Fibroblast of lung (primary cell): ENCODE results near the gene LPIN1. TPM values are rescaled to one million over a fixed set of nuclear protein-coding genes. Genes with fewer than 3 reads are reported as not detected.

Experiments used
- DNase-seq, 2 donors: peaks; one replicate each; pipeline versions ENCODE4 v3.0.0 to v3.0.0-alpha.2; 2010; ENCODE audit warnings: low read depth in 2 of 2
- H2AFZ ChIP-seq: 2 replicates; pipeline ENCODE4 v1.5.1; 2012; ENCODE audit warnings: low read length, control low read depth, inconsistent platforms
- H3K27ac ChIP-seq: 2 replicates; pipeline ENCODE4 v1.5.1; 2011; ENCODE audit warnings: low read length, control low read depth; ENCODE audit not compliant: insufficient read depth
- H3K27me3 ChIP-seq: 2 replicates; pipeline ENCODE4 v1.5.1; 2011; ENCODE audit warnings: mild to moderate bottlenecking, low read length; ENCODE audit not compliant: control insufficient read depth, insufficient read depth
- H3K36me3 ChIP-seq: 2 replicates; pipeline ENCODE4 v1.5.1; 2011; ENCODE audit warnings: low read length; ENCODE audit not compliant: control insufficient read depth, insufficient read depth
- H3K4me1 ChIP-seq: 2 replicates; pipeline ENCODE4 v1.5.1; 2011; ENCODE audit warnings: low read length; ENCODE audit not compliant: control insufficient read depth, insufficient read depth; ENCODE audit errors: extremely low read depth
- H3K4me2 ChIP-seq: 2 replicates; pipeline ENCODE4 v1.5.1; 2011; ENCODE audit warnings: low read length, control low read depth; ENCODE audit not compliant: insufficient read depth; ENCODE audit errors: extremely low read depth
- H3K4me3 ChIP-seq, 4 experiments: fragments of 200-600 bp in 1 of 4; sonication (generic) in 1 of 4; replicated peaks in 1 of 4; 2 replicates each; pipeline ENCODE4 v1.5.1; 2011 to 2016; ENCODE audit warnings: low read length in 4 of 4, low read depth in 3 of 4, mild to moderate bottlenecking in 3 of 4, control low read depth in 2 of 4, inconsistent platforms in 1 of 4, mixed read lengths in 1 of 4; ENCODE audit not compliant: insufficient read depth in 1 of 4; ENCODE audit errors: control extremely low read depth in 1 of 4
- H3K79me2 ChIP-seq: 2 replicates; pipeline ENCODE4 v1.5.1; 2012; ENCODE audit warnings: mild to moderate bottlenecking, low read length, inconsistent platforms; ENCODE audit not compliant: control insufficient read depth, insufficient read depth
- H3K9ac ChIP-seq: 2 replicates; pipeline ENCODE4 v1.5.1; 2011; ENCODE audit warnings: mild to moderate bottlenecking, low read length, control low read depth; ENCODE audit not compliant: insufficient read depth
- H3K9me3 ChIP-seq: 2 replicates; pipeline ENCODE4 v1.5.1; 2012; ENCODE audit warnings: low read depth, low read length; ENCODE audit not compliant: control insufficient read depth, insufficient read depth
- H4K20me1 ChIP-seq: 2 replicates; pipeline ENCODE4 v1.5.1; 2011; ENCODE audit warnings: low read length; ENCODE audit not compliant: control insufficient read depth, insufficient read depth; ENCODE audit errors: extremely low read depth
- EZH2 ChIP-seq: IDR thresholded peaks from 2 replicates; pipeline ENCODE4 v1.5.1; 2012; ENCODE audit warnings: low read length, control low read depth, mild to moderate bottlenecking; ENCODE audit errors: missing control alignments
- polyA plus RNA-seq, 2 donors: library from polyadenylated mRNA; depleted of rRNA in 1 of 2; stranded (reverse) in 1 of 2; unstranded in 1 of 2; fragments of >200 nt; gene quantifications; 2 replicates each; pipeline ENCODE4 v1.2.1, GENCODE V29; 2011 to 2012; ENCODE audit warnings: missing spikeins in 1 of 2
- total RNA-seq: library from RNA; depleted of rRNA; stranded (reverse); fragments of >200 nt; gene quantifications from 2 replicates; pipeline ENCODE4 v1.2.1, GENCODE V29; 2014
- TF ChIP-seq, protein P1 (sequence below), 2 donors: IDR thresholded peaks in 1 of 2; conservative IDR thresholded peaks in 1 of 2; 1 replicate in 1 of 2; 2 replicates in 1 of 2; pipeline ENCODE4 v1.5.1; 2011 to 2012; ENCODE audit warnings: low read length in 2 of 2, control low read depth in 1 of 2, inconsistent platforms in 1 of 2, low read depth in 1 of 2, mild to moderate bottlenecking in 1 of 2

LPIN1 gene
- total and polyA plus RNA-seq, 2 donors (not counting 1 experiment from before 2014, with no cell fraction given): 87.8 to 205 TPM

- Histone ChIP-seq H3K79me2 (no peaks in the 10 kb centered on the region), H3K4me2 (no peak overlapping the region), H3K9me3 (no peaks in the 10 kb centered on the region), H3K36me3 (peaks cover 43% of the 10 kb centered on the region), H3K4me1 (no peaks in the 10 kb centered on the region), H2AFZ (no peak overlapping the region), H4K20me1 (no peaks in the 10 kb centered on the region), H3K27me3 (no peaks in the 10 kb centered on the region), H3K4me3 (no peak overlapping the region), H3K27ac (no peak overlapping the region), H3K9ac (no peak overlapping the region)
- TF ChIP-seq, protein P1, sequence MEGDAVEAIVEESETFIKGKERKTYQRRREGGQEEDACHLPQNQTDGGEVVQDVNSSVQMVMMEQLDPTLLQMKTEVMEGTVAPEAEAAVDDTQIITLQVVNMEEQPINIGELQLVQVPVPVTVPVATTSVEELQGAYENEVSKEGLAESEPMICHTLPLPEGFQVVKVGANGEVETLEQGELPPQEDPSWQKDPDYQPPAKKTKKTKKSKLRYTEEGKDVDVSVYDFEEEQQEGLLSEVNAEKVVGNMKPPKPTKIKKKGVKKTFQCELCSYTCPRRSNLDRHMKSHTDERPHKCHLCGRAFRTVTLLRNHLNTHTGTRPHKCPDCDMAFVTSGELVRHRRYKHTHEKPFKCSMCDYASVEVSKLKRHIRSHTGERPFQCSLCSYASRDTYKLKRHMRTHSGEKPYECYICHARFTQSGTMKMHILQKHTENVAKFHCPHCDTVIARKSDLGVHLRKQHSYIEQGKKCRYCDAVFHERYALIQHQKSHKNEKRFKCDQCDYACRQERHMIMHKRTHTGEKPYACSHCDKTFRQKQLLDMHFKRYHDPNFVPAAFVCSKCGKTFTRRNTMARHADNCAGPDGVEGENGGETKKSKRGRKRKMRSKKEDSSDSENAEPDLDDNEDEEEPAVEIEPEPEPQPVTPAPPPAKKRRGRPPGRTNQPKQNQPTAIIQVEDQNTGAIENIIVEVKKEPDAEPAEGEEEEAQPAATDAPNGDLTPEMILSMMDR (conservative IDR thresholded peaks at IDR 0.05 in 1 of 2, IDR thresholded peaks at IDR 0.05 in 1 of 2; ENCODE audit: low read depth in 1 of 2, low read length in 2 of 2): no peak
- no peak for TF ChIP-seq EZH2
- no peak for DNase-seq
These were observed 61.6 kb downstream of the LPIN1 start for GRCh38 chr2:11808016-11808400.

- peaks cover 43% of the 10 kb centered on the region for H3K36me3 ChIP-seq
- no peaks in the 10 kb centered on the region for H3K4me1 ChIP-seq
- no peak for TF ChIP-seq EZH2
- TF ChIP-seq, protein P1 (conservative IDR thresholded peaks at IDR 0.05 in 1 of 2, IDR thresholded peaks at IDR 0.05 in 1 of 2; ENCODE audit: low read depth in 1 of 2, low read length in 2 of 2): no peak
- DNase-seq: no peak
- no peak overlapping the region for H3K4me3 ChIP-seq
- no peak overlapping the region for H3K27ac ChIP-seq
- H3K27me3 ChIP-seq: no peaks in the 10 kb centered on the region
- no peaks in the 10 kb centered on the region for H4K20me1 ChIP-seq
- H3K9ac ChIP-seq: no peak overlapping the region
- no peak overlapping the region for H3K4me2 ChIP-seq
- no peaks in the 10 kb centered on the region for H3K9me3 ChIP-seq
- H2AFZ ChIP-seq: no peak overlapping the region
- no peaks in the 10 kb centered on the region for H3K79me2 ChIP-seq
These were observed 63.3 kb downstream of the LPIN1 start for GRCh38 chr2:11809586-11810236.

DNA sequence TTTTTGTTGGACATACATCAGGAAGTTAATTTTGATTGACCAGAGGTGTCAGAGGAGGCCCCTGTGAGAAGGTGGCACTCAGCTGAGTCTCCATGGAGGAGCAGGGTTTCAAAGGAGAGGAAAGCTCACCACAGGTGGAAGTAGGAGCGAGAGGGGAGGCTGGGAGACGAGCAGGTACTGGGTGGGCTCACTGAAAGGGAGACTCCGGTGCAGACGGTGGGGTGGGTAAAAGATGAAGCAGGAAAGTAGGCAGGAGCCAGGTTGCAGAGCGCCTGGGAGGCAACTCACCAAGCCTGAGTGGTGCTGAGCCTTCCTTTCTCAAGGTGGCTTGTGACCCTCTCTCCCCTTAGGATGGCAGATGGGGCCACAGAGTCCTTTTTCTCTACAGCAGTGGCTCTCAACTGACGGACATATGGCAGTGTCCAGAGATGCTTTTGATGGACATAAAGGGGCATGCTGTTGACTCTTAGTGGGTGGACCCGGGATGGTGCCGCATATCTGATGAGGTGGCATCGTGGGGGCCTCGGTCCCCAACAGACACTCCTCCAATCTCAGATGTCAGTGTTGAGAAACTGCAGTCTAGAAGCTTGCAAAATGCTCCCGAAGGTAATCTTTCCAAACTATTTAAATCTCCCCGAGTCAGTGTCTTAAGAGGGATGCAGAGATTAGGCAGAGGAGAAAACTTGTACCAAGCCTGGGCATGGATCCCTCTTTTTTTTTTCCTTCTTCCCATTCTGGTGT lies 64.0 kb downstream of the LPIN1 start:
- Histone ChIP-seq H3K4me2 (no peak overlapping the region), H3K36me3 (peaks cover 44% of the 10 kb centered on the region), H3K4me1 (no peaks in the 10 kb centered on the region), H3K27me3 (no peaks in the 10 kb centered on the region), H3K9ac (no peak overlapping the region), H3K9me3 (no peaks in the 10 kb centered on the region), H3K79me2 (no peaks in the 10 kb centered on the region), H2AFZ (no peak overlapping the region), H3K27ac (no peak overlapping the region), H3K4me3 (no peak overlapping the region), H4K20me1 (no peaks in the 10 kb centered on the region)
- TF ChIP-seq, protein P1 (conservative IDR thresholded peaks at IDR 0.05 in 1 of 2, IDR thresholded peaks at IDR 0.05 in 1 of 2; ENCODE audit: low read depth in 1 of 2, low read length in 2 of 2): no peak
- no peak for TF ChIP-seq EZH2
- no peak for DNase-seq
